Left kidney (tissue), 2 donors: Measurements from ENCODE around the gene TM9SF4. TPM values are rescaled to one million over a fixed set of nuclear protein-coding genes. Genes with fewer than 3 reads are reported as not detected.
"Not testable (repeated sequence)": the region's sequence is repeated elsewhere in the genome, so short reads cannot be mapped to it uniquely, and the experiment has no call there.

Experiments
- DNase-seq: peaks from one replicate; pipeline ENCODE4 v3.0.0-alpha.2; 2013
- polyA plus RNA-seq: library from polyadenylated mRNA; unstranded; fragments of 120-200 nt; gene quantifications from one replicate; pipeline ENCODE4 v1.2.1, GENCODE V29; 2013; ENCODE audit not compliant: insufficient read length

The TM9SF4 gene
- polyA plus RNA-seq, 1 donor: 72.0 TPM

- DNase-seq: no peak
These were observed 79.0 kb downstream of the TM9SF4 start for GRCh38 chr20:32188376-32189122.

- DNase-seq: no peak
These were observed 79.6 kb downstream of the TM9SF4 start for GRCh38 chr20:32189123-32189410.

- no peak for DNase-seq
These were observed 80.4 kb downstream of the TM9SF4 start for GRCh38 chr20:32189691-32190615.

- no peak for DNase-seq
These were observed 81.3 kb downstream of the TM9SF4 start for GRCh38 chr20:32190616-32191415.

- no peak for DNase-seq
These were observed 81.9 kb downstream of the TM9SF4 start for GRCh38 chr20:32191422-32191821.

GRCh38 chr20:32191873-32192272, 82.4 kb downstream of the TM9SF4 start:
- no peak for DNase-seq

- no peak for DNase-seq
These were observed 83.2 kb downstream of the TM9SF4 start for GRCh38 chr20:32192698-32193097.

- DNase-seq: not testable (repeated sequence)
These were observed 83.8 kb downstream of the TM9SF4 start for GRCh38 chr20:32193336-32193735.

GRCh38 chr20:32193996-32194395, 84.5 kb downstream of the TM9SF4 start:
- no peak for DNase-seq

GRCh38 chr20:32195581-32195980, 86.1 kb downstream of the TM9SF4 start:
- DNase-seq: no peak

- DNase-seq: not testable (repeated sequence)
These were observed 87.1 kb downstream of the TM9SF4 start for GRCh38 chr20:32196613-32197012.

- not testable (repeated sequence) for DNase-seq
These were observed 87.6 kb downstream of the TM9SF4 start for GRCh38 chr20:32197136-32197535.

GRCh38 chr20:32199006-32199405, 89.5 kb downstream of the TM9SF4 start:
- no peak for DNase-seq

GRCh38 chr20:32201296-32201976, 91.9 kb downstream of the TM9SF4 start:
- DNase-seq: no peak

GRCh38 chr20:32201977-32202363, 92.5 kb downstream of the TM9SF4 start:
- DNase-seq: no peak

GRCh38 chr20:32203356-32204204, 94.1 kb downstream of the TM9SF4 start:
- DNase-seq: no peak

GRCh38 chr20:32204205-32205109, 94.9 kb downstream of the TM9SF4 start:
- DNase-seq: no peak

- DNase-seq: no peak
These were observed 95.8 kb downstream of the TM9SF4 start for GRCh38 chr20:32205110-32205842.
